HepG2 (cell line): ENCODE measurements around the gene MIDN. TPM values are rescaled to one million over a fixed set of nuclear protein-coding genes. Genes with fewer than 3 reads are reported as not detected.

Experiments
- polyA plus RNA-seq, 8 experiments: library from polyadenylated mRNA; depleted of rRNA in 3 of 8; stranded (reverse) in 7 of 8; unstranded in 1 of 8; fragments of >200 nt; fragmentation: Illumina TruSeq in 4 of 8; extraction: Trizol in 4 of 8; gene quantifications; 2 replicates each; pipeline versions ENCODE4 v1.2.1 to v1.2.3, GENCODE V29; 2011 to 2016; ENCODE audit warnings: low read depth in 4 of 8, missing spikeins in 1 of 8, mixed read lengths in 1 of 8; ENCODE audit not compliant: insufficient read depth in 1 of 8
- total RNA-seq, 5 experiments: library from RNA; depleted of rRNA; stranded (reverse); fragments of >200 nt; fragmentation: Illumina TruSeq; extraction: Trizol; gene quantifications; 2 replicates each; pipeline ENCODE4 v1.2.3, GENCODE V29; 2016; ENCODE audit warnings: low read depth in 1 of 5
- TF ChIP-seq, protein P1 (sequence below), 2 experiments: fragments of 450-650 bp in 1 of 2; sonication (generic) in 1 of 2; formaldehyde crosslinking in 1 of 2; IDR thresholded peaks; 2 replicates each; pipeline versions ENCODE4 v1.6.1 to v1.8.0; 2016 to 2022; ENCODE audit warnings: antibody characterized with exemption in 1 of 2, mild to moderate bottlenecking in 1 of 2, missing genetic modification reagents in 1 of 2

The MIDN gene
- total and polyA plus RNA-seq, 2 of the 13 experiments (the other 11 are each of a cell fraction or from before 2014, with no cell fraction given), result 8.4 to 18.0 TPM

GRCh38 chr19:1251330-1252220 lies 3.2 kb downstream of the MIDN start (continued):
- TF ChIP-seq, protein P1, sequence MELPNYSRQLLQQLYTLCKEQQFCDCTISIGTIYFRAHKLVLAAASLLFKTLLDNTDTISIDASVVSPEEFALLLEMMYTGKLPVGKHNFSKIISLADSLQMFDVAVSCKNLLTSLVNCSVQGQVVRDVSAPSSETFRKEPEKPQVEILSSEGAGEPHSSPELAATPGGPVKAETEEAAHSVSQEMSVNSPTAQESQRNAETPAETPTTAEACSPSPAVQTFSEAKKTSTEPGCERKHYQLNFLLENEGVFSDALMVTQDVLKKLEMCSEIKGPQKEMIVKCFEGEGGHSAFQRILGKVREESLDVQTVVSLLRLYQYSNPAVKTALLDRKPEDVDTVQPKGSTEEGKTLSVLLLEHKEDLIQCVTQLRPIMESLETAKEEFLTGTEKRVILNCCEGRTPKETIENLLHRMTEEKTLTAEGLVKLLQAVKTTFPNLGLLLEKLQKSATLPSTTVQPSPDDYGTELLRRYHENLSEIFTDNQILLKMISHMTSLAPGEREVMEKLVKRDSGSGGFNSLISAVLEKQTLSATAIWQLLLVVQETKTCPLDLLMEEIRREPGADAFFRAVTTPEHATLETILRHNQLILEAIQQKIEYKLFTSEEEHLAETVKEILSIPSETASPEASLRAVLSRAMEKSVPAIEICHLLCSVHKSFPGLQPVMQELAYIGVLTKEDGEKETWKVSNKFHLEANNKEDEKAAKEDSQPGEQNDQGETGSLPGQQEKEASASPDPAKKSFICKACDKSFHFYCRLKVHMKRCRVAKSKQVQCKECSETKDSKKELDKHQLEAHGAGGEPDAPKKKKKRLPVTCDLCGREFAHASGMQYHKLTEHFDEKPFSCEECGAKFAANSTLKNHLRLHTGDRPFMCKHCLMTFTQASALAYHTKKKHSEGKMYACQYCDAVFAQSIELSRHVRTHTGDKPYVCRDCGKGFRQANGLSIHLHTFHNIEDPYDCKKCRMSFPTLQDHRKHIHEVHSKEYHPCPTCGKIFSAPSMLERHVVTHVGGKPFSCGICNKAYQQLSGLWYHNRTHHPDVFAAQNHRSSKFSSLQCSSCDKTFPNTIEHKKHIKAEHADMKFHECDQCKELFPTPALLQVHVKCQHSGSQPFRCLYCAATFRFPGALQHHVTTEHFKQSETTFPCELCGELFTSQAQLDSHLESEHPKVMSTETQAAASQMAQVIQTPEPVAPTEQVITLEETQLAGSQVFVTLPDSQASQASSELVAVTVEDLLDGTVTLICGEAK (IDR thresholded peaks at IDR 0.05), result no peak
- TF ChIP-seq, protein P1 (CRISPR knock-in tag; IDR thresholded peaks at IDR 0.05), result no peak
